HG03066 (cell line): Measurements from ENCODE around the gene ACBD3.
A peak's percentile ranks its signal among the peaks of the same experiment; 100 is the strongest.

ENCODE experiments used
- ATAC-seq: cut with Tn5 transposase; IDR thresholded peaks from one replicate; pipeline ENCODE4 v1.9.1; 2021; ENCODE audit warnings: low read depth; ENCODE audit not compliant: unreplicated experiment

ACBD3 gene

GRCh38 chr1:226135709-226136108 is 50.8 kb downstream of the ACBD3 start:
- ATAC-seq, result no peak

- ATAC-seq, result no peak
These were observed 51.4 kb downstream of the ACBD3 start for GRCh38 chr1:226135059-226135651.

- ATAC-seq, result no peak
These were observed 52.1 kb downstream of the ACBD3 start for GRCh38 chr1:226134170-226135058.

GRCh38 chr1:226133504-226134123 is 52.9 kb downstream of the ACBD3 start:
- ATAC-seq, result no peak

GRCh38 chr1:226132728-226133503 is 53.6 kb downstream of the ACBD3 start:
- ATAC-seq, result no peak

GRCh38 chr1:226131639-226132038 is 54.9 kb downstream of the ACBD3 start:
- ATAC-seq, result no peak

GRCh38 chr1:226129230-226129629 is 57.3 kb downstream of the ACBD3 start:
- no peak for ATAC-seq

GRCh38 chr1:226128487-226129075 is 58.0 kb downstream of the ACBD3 start:
- ATAC-seq, result no peak

GRCh38 chr1:226126824-226127569 is 59.5 kb downstream of the ACBD3 start:
- no peak for ATAC-seq

GRCh38 chr1:226125831-226126230 is 60.7 kb downstream of the ACBD3 start:
- ATAC-seq, result no peak

- ATAC-seq, result peak; percentile 18
These were observed 61.4 kb downstream of the ACBD3 start for GRCh38 chr1:226125097-226125630.

- ATAC-seq, result no peak
These were observed 62.7 kb downstream of the ACBD3 start for GRCh38 chr1:226123591-226124471.

- no peak for ATAC-seq
These were observed 63.4 kb downstream of the ACBD3 start for GRCh38 chr1:226123212-226123560.

GRCh38 chr1:226121587-226122400 is 64.7 kb downstream of the ACBD3 start:
- ATAC-seq, result peak; percentile 60

- no peak for ATAC-seq
These were observed 65.4 kb downstream of the ACBD3 start for GRCh38 chr1:226121049-226121586.

- ATAC-seq, result no peak
These were observed 66.1 kb downstream of the ACBD3 start for GRCh38 chr1:226120398-226120797.

- no peak for ATAC-seq
These were observed 67.4 kb downstream of the ACBD3 start for GRCh38 chr1:226119169-226119568.

- no peak for ATAC-seq
These were observed 68.2 kb downstream of the ACBD3 start for GRCh38 chr1:226118357-226118756.
